HG02759 (cell line): ENCODE results near the gene P2RX1.
"Not testable (repeated sequence)": the region's sequence is repeated elsewhere in the genome, so short reads cannot be mapped to it uniquely, and the experiment has no call there.

Source experiments
- ATAC-seq: cut with Tn5 transposase; IDR thresholded peaks from one replicate; pipeline ENCODE4 v1.9.1; 2021; ENCODE audit warnings: mild to moderate bottlenecking, moderate library complexity; ENCODE audit not compliant: unreplicated experiment

P2RX1 gene

GRCh38 chr17:3952186-3952585 lies 35.9 kb upstream of the P2RX1 start:
- ATAC-seq, result no peak

GRCh38 chr17:3951420-3951819 lies 35.2 kb upstream of the P2RX1 start:
- no peak for ATAC-seq

GRCh38 chr17:3951003-3951402 lies 34.7 kb upstream of the P2RX1 start:
- ATAC-seq, result no peak

- ATAC-seq, result no peak
These were observed 34.3 kb upstream of the P2RX1 start for GRCh38 chr17:3950584-3950983.

GRCh38 chr17:3949418-3949817 lies 33.2 kb upstream of the P2RX1 start:
- ATAC-seq, result no peak

- ATAC-seq, result not testable (repeated sequence)
These were observed 32.3 kb upstream of the P2RX1 start for GRCh38 chr17:3948551-3948950.

- no peak for ATAC-seq
These were observed 31.1 kb upstream of the P2RX1 start for GRCh38 chr17:3947318-3947810.

GRCh38 chr17:3946711-3947235 lies 30.5 kb upstream of the P2RX1 start:
- no peak for ATAC-seq

GRCh38 chr17:3944485-3945388 lies 28.5 kb upstream of the P2RX1 start:
- no peak for ATAC-seq

- no peak for ATAC-seq
These were observed 27.1 kb upstream of the P2RX1 start for GRCh38 chr17:3943240-3943891.

GRCh38 chr17:3940965-3941698 lies 24.9 kb upstream of the P2RX1 start:
- ATAC-seq, result no peak

GRCh38 chr17:3937359-3937758 lies 21.1 kb upstream of the P2RX1 start:
- no peak for ATAC-seq

GRCh38 chr17:3935825-3936355 lies 19.6 kb upstream of the P2RX1 start:
- ATAC-seq, result no peak

GRCh38 chr17:3935140-3935542 lies 18.9 kb upstream of the P2RX1 start:
- ATAC-seq, result no peak

GRCh38 chr17:3929764-3930163 lies 13.5 kb upstream of the P2RX1 start:
- ATAC-seq, result no peak

- no peak for ATAC-seq
These were observed 12.9 kb upstream of the P2RX1 start for GRCh38 chr17:3929181-3929580.

- ATAC-seq, result no peak
These were observed 12.1 kb upstream of the P2RX1 start for GRCh38 chr17:3928406-3928805.

- ATAC-seq, result no peak
These were observed 11.5 kb upstream of the P2RX1 start for GRCh38 chr17:3927628-3928340.

- ATAC-seq, result no peak
These were observed 10.8 kb upstream of the P2RX1 start for GRCh38 chr17:3926860-3927627.
